Measurements from ENCODE around the gene DOCK7. TPM values are rescaled to one million over a fixed set of nuclear protein-coding genes. Genes with fewer than 3 reads are reported as not detected.
"Not testable (repeated sequence)": the region's sequence is repeated elsewhere in the genome, so short reads cannot be mapped to it uniquely, and the experiment has no call there.

DOCK7 gene
- total RNA-seq, 3 donors from 2014 or later, result 5.2 to 8.6 (median 7.3) TPM

GRCh38 chr1:62612770-62613169 is 75.4 kb downstream of the DOCK7 start:
- no peak for ATAC-seq
- Mint-ChIP-seq H3K36me3 (ENCODE audit: insufficient read depth) (peaks cover 17% of the 10 kb centered on the region), H3K4me3 (no peak overlapping the region)

GRCh38 chr1:62610588-62610987 is 77.6 kb downstream of the DOCK7 start:
- H3K9me3 Mint-ChIP-seq; ATAC-seq; H3K27me3 Mint-ChIP-seq (ENCODE audit: low read depth); DNase-seq; H3K4me1 Mint-ChIP-seq (ENCODE audit: low read depth); H3K4me3 Mint-ChIP-seq: not testable (repeated sequence)
- H3K36me3 Mint-ChIP-seq (ENCODE audit: insufficient read depth), result peaks cover 12% of the 10 kb centered on the region

More at GRCh38 chr1:62612770-62613169, 75.4 kb downstream of the DOCK7 start:
- Mint-ChIP-seq H3K9me3 (no peaks in the 10 kb centered on the region), H3K4me1 (ENCODE audit: low read depth) (no peaks in the 10 kb centered on the region), H3K27me3 (ENCODE audit: low read depth) (no peaks in the 10 kb centered on the region)
- DNase-seq, result no peak

- Mint-ChIP-seq H3K9me3 (no peaks in the 10 kb centered on the region), H3K27me3 (ENCODE audit: low read depth) (no peaks in the 10 kb centered on the region), H3K4me1 (ENCODE audit: low read depth) (no peaks in the 10 kb centered on the region), H3K4me3 (no peak overlapping the region), H3K36me3 (ENCODE audit: insufficient read depth) (peaks cover 12% of the 10 kb centered on the region)
- no peak for ATAC-seq
- DNase-seq, result no peak
These were observed 79.3 kb downstream of the DOCK7 start for GRCh38 chr1:62608905-62609304.

- Mint-ChIP-seq H3K9me3 (no peaks in the 10 kb centered on the region), H3K36me3 (ENCODE audit: insufficient read depth) (peaks cover 3% of the 10 kb centered on the region), H3K27me3 (ENCODE audit: low read depth) (no peaks in the 10 kb centered on the region), H3K4me3 (no peak overlapping the region), H3K4me1 (ENCODE audit: low read depth) (no peaks in the 10 kb centered on the region)
- ATAC-seq (no peak), DNase-seq (no peak)
These were observed 86.7 kb downstream of the DOCK7 start for GRCh38 chr1:62601457-62601856.

- Mint-ChIP-seq H3K9me3 (no peaks in the 10 kb centered on the region), H3K27me3 (ENCODE audit: low read depth) (no peaks in the 10 kb centered on the region), H3K4me1 (ENCODE audit: low read depth) (no peaks in the 10 kb centered on the region), H3K4me3 (no peak overlapping the region), H3K36me3 (ENCODE audit: insufficient read depth) (peaks cover 3% of the 10 kb centered on the region)
- no peak for ATAC-seq
- DNase-seq, result no peak
These were observed 89.1 kb downstream of the DOCK7 start for GRCh38 chr1:62599044-62599443.

GRCh38 chr1:62597281-62597680 is 90.9 kb downstream of the DOCK7 start, which contains the start of gene ANGPTL3:
ANGPTL3 (plus strand) TSS chr1:62597520; CDS start chr1:62597567, 47 bp downstream.
- no peak for ATAC-seq
- Mint-ChIP-seq H3K9me3 (no peaks in the 10 kb centered on the region), H3K27me3 (ENCODE audit: low read depth) (no peaks in the 10 kb centered on the region), H3K4me1 (ENCODE audit: low read depth) (no peaks in the 10 kb centered on the region), H3K4me3 (no peak within 1 kb of the TSS), H3K36me3 (ENCODE audit: insufficient read depth) (peaks cover 3% of the 10 kb centered on the region)
- no peak for DNase-seq

- no peaks in the 10 kb centered on the region for H3K9me3 Mint-ChIP-seq
- peaks cover 3% of the 10 kb centered on the region for H3K36me3 Mint-ChIP-seq (ENCODE audit: insufficient read depth)
- H3K4me3 Mint-ChIP-seq, result no peak overlapping the region
- H3K27me3 Mint-ChIP-seq (ENCODE audit: low read depth), result no peaks in the 10 kb centered on the region
- no peak for ATAC-seq
- DNase-seq, result no peak
- H3K4me1 Mint-ChIP-seq (ENCODE audit: low read depth), result no peaks in the 10 kb centered on the region
These were observed 92.5 kb downstream of the DOCK7 start for GRCh38 chr1:62595647-62596046.

GRCh38 chr1:62593825-62594394 is 94.3 kb downstream of the DOCK7 start:
- DNase-seq (no peak), ATAC-seq (no peak)
- Mint-ChIP-seq H3K27me3 (ENCODE audit: low read depth) (no peaks in the 10 kb centered on the region), H3K9me3 (no peaks in the 10 kb centered on the region), H3K36me3 (ENCODE audit: insufficient read depth) (peaks cover 9% of the 10 kb centered on the region), H3K4me3 (no peak overlapping the region), H3K4me1 (ENCODE audit: low read depth) (no peaks in the 10 kb centered on the region)

GRCh38 chr1:62590970-62591368 is 97.2 kb downstream of the DOCK7 start:
- Mint-ChIP-seq H3K4me1 (ENCODE audit: low read depth) (no peaks in the 10 kb centered on the region), H3K9me3 (no peaks in the 10 kb centered on the region), H3K4me3 (no peak overlapping the region), H3K27me3 (ENCODE audit: low read depth) (no peaks in the 10 kb centered on the region), H3K36me3 (ENCODE audit: insufficient read depth) (peaks cover 7% of the 10 kb centered on the region)
- DNase-seq (no peak), ATAC-seq (no peak)

- Mint-ChIP-seq H3K4me3 (no peak overlapping the region), H3K4me1 (ENCODE audit: low read depth) (no peaks in the 10 kb centered on the region), H3K27me3 (ENCODE audit: low read depth) (no peaks in the 10 kb centered on the region), H3K36me3 (ENCODE audit: insufficient read depth) (peaks cover 12% of the 10 kb centered on the region), H3K9me3 (no peaks in the 10 kb centered on the region)
- ATAC-seq (no peak), DNase-seq (no peak)
These were observed 97.8 kb downstream of the DOCK7 start for GRCh38 chr1:62590255-62590969.

- no peak overlapping the region for H3K4me3 Mint-ChIP-seq
- DNase-seq, result no peak
These were observed 98.9 kb downstream of the DOCK7 start for GRCh38 chr1:62589321-62589720.

GRCh38 chr1:62588000-62588399 is 100.2 kb downstream of the DOCK7 start:
- Mint-ChIP-seq H3K27me3 (ENCODE audit: low read depth) (no peaks in the 10 kb centered on the region), H3K4me1 (ENCODE audit: low read depth) (no peaks in the 10 kb centered on the region), H3K4me3 (no peak overlapping the region), H3K36me3 (ENCODE audit: insufficient read depth) (peaks cover 16% of the 10 kb centered on the region), H3K9me3 (no peaks in the 10 kb centered on the region)
- DNase-seq (no peak), ATAC-seq (no peak)

More at GRCh38 chr1:62589321-62589720, 98.9 kb downstream of the DOCK7 start:
- no peaks in the 10 kb centered on the region for H3K9me3 Mint-ChIP-seq
- H3K36me3 Mint-ChIP-seq (ENCODE audit: insufficient read depth), result peaks cover 16% of the 10 kb centered on the region
- H3K4me1 Mint-ChIP-seq (ENCODE audit: low read depth), result no peaks in the 10 kb centered on the region
- no peak for ATAC-seq
- no peaks in the 10 kb centered on the region for H3K27me3 Mint-ChIP-seq (ENCODE audit: low read depth)

- Mint-ChIP-seq H3K9me3 (no peaks in the 10 kb centered on the region), H3K36me3 (ENCODE audit: insufficient read depth) (peaks cover 26% of the 10 kb centered on the region), H3K27me3 (ENCODE audit: low read depth) (no peaks in the 10 kb centered on the region), H3K4me3 (no peak overlapping the region), H3K4me1 (ENCODE audit: low read depth) (no peaks in the 10 kb centered on the region)
- DNase-seq (no peak), ATAC-seq (no peak)
These were observed 102.6 kb downstream of the DOCK7 start for GRCh38 chr1:62585469-62586155.

- H3K27me3 Mint-ChIP-seq (ENCODE audit: low read depth), result no peaks in the 10 kb centered on the region
- ATAC-seq, result no peak
- peaks cover 31% of the 10 kb centered on the region for H3K36me3 Mint-ChIP-seq (ENCODE audit: insufficient read depth)
- H3K4me1 Mint-ChIP-seq (ENCODE audit: low read depth), result peaks cover 2% of the 10 kb centered on the region
- H3K4me3 Mint-ChIP-seq, result no peak overlapping the region
- DNase-seq, result no peak
- peaks cover 8% of the 10 kb centered on the region for H3K9me3 Mint-ChIP-seq
These were observed 114.5 kb downstream of the DOCK7 start for GRCh38 chr1:62573675-62574074.

GRCh38 chr1:62572476-62572875 is 115.7 kb downstream of the DOCK7 start:
- H3K36me3 Mint-ChIP-seq (ENCODE audit: insufficient read depth), result peaks cover 35% of the 10 kb centered on the region
- ATAC-seq (no peak), DNase-seq (no peak)
- no peak overlapping the region for H3K4me3 Mint-ChIP-seq
- H3K9me3 Mint-ChIP-seq, result peaks cover 8% of the 10 kb centered on the region
- H3K27me3 Mint-ChIP-seq (ENCODE audit: low read depth), result no peaks in the 10 kb centered on the region
- H3K4me1 Mint-ChIP-seq (ENCODE audit: low read depth), result peaks cover 2% of the 10 kb centered on the region

Data from activated T-cell treated with anti-CD3 and anti-CD28 coated beads, Interleukin-2, amount 50 U/mL, for 4 hours (primary cell).